Measurements from ENCODE around the gene ITGA2.

Gene ITGA2

DNA sequence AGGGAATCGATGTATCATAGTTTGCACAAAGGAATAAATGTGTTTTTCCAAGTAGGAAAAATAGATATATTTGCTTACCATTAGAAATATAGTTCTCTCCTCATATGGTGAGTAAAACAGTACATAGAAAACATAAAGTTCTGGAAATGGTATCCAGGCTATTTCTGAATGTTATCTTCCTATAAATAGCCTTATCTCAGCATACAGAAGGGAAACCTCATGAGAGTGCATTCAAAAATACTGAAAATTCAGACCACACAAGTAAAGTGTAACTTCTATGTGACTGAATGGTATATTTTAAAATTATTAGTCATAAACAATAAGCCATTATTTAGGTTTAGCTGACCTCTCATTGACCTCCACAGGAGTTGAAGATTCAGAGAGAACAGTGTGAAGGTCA lies 76.9 kb downstream of the ITGA2 start:
- TF ChIP-seq, protein P1, sequence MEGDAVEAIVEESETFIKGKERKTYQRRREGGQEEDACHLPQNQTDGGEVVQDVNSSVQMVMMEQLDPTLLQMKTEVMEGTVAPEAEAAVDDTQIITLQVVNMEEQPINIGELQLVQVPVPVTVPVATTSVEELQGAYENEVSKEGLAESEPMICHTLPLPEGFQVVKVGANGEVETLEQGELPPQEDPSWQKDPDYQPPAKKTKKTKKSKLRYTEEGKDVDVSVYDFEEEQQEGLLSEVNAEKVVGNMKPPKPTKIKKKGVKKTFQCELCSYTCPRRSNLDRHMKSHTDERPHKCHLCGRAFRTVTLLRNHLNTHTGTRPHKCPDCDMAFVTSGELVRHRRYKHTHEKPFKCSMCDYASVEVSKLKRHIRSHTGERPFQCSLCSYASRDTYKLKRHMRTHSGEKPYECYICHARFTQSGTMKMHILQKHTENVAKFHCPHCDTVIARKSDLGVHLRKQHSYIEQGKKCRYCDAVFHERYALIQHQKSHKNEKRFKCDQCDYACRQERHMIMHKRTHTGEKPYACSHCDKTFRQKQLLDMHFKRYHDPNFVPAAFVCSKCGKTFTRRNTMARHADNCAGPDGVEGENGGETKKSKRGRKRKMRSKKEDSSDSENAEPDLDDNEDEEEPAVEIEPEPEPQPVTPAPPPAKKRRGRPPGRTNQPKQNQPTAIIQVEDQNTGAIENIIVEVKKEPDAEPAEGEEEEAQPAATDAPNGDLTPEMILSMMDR (IDR thresholded peaks at IDR 0.05), result no peak

GRCh38 chr5:53067641-53068040 lies 78.5 kb downstream of the ITGA2 start:
- TF ChIP-seq, protein P1 (IDR thresholded peaks at IDR 0.05), result no peak

- TF ChIP-seq, protein P1 (IDR thresholded peaks at IDR 0.05), result no peak
Measured at GRCh38 chr5:53068291-53068836, 79.2 kb downstream of the ITGA2 start.

DNA sequence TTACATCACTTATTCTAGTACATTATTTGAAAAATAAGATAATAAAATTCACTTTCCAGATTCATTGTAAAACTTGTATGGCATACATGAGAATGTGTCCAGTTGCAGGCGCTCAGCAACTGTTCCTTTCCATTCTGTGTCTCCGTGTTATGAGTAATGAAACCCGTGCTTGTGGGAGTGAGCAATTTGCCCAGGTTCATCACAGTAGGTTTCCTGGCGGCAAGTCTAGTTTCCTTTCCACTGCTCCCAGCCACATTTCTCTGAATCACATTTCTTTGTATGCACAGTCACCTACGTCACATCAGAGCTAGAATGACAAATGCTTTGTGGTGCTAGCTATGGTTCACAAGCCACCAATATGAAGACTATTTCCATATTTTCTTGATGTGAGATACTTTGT lies 80.5 kb downstream of the ITGA2 start:
- TF ChIP-seq, protein P1 (IDR thresholded peaks at IDR 0.05), result no peak

DNA sequence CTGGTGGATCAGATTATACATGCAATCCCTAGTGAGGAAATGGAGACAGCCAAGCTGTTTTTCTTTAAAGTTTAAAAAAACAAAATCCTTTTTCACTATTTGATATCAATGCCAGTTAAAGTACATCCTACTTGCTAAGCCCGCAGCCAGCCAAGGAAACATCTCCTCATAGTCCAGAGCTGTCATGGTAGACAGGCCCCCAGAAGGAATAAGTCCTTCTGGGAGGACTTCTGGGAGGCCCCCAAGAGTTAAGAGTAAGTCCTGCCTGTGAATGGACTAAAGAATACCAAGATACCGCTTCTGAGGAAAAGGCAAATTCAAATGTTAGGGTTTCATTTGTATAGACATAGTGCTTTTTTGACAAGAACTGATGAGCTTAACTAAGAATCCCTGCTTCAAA lies 82.1 kb downstream of the ITGA2 start:
- TF ChIP-seq, protein P1 (IDR thresholded peaks at IDR 0.05), result no peak

- TF ChIP-seq, protein P1 (IDR thresholded peaks at IDR 0.05), result no peak
Measured at GRCh38 chr5:53071738-53072137, 82.6 kb downstream of the ITGA2 start.

DNA sequence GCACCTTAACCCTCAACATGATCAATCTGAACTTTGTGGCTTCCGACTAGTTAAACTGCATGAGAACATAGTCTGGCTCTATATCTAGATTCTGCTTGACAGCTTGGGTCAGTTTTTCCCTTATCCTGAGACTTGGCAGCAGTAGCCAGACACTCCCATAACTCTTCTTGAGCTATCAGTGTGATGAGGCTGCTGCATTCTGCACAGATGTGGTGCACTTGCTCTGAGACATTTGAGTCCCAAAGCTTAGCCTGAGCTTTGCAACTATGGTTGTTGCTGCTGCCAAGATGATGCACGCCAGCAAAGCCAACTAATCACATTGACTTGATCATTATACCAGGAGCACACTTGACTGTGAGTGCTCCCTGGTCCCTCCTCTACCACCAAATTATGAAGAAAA lies 84.2 kb downstream of the ITGA2 start:
- TF ChIP-seq, protein P1 (IDR thresholded peaks at IDR 0.05), result no peak

GRCh38 chr5:53076014-53076583 lies 86.9 kb downstream of the ITGA2 start:
- TF ChIP-seq, protein P1 (IDR thresholded peaks at IDR 0.05), result no peak
